Tibial nerve (tissue), 4 donors: ENCODE results near the gene ATXN10. TPM values are rescaled to one million over a fixed set of nuclear protein-coding genes. Genes with fewer than 3 reads are reported as not detected.

ENCODE experiments used
- DNase-seq, 2 donors: peaks; one replicate each; pipeline ENCODE4 v3.0.0-alpha.2; 2019; ENCODE audit warnings: low spot score in 2 of 2
- H3K27ac ChIP-seq, 4 donors: fragments of 200-600 bp; sonication (generic) in 3 of 4; one replicate each; pipeline ENCODE4 v1.5.1; 2017 to 2019; ENCODE audit warnings: mild to moderate bottlenecking in 1 of 4
- H3K27me3 ChIP-seq, 2 donors: fragments of 200-600 bp; sonication (generic) in 1 of 2; one replicate each; pipeline versions ENCODE4 v1.5.1 to v1.6.0; 2017 to 2019
- H3K36me3 ChIP-seq, 3 donors: fragments of 200-600 bp; sonication (generic); one replicate each; pipeline ENCODE4 v1.5.1; 2018 to 2019
- H3K4me1 ChIP-seq, 4 donors: fragments of 200-600 bp; sonication (generic) in 3 of 4; one replicate each; pipeline ENCODE4 v1.5.1; 2017 to 2019
- H3K4me3 ChIP-seq, 4 donors: fragments of 200-600 bp; sonication (generic) in 3 of 4; one replicate each; pipeline ENCODE4 v1.5.1; 2017 to 2019; ENCODE audit warnings: mild to moderate bottlenecking in 1 of 4, moderate library complexity in 1 of 4
- H3K9me3 ChIP-seq, 4 donors: fragments of 200-600 bp; sonication (generic) in 3 of 4; one replicate each; pipeline ENCODE4 v1.5.1; 2017 to 2019
- CTCF ChIP-seq, 5 experiments: fragments of 200-600 bp in 3 of 5; fragments of 450-650 bp in 2 of 5; sonication (generic) in 3 of 5; IDR thresholded peaks; one replicate each; pipeline ENCODE4 v1.5.1; 2016 to 2019; ENCODE audit warnings: antibody characterized with exemption in 5 of 5, mild to moderate bottlenecking in 3 of 5, moderate library complexity in 2 of 5
- EP300 ChIP-seq, 2 donors: sonication (generic); formaldehyde crosslinking; IDR thresholded peaks; one replicate each; pipeline ENCODE4 v1.6.1; 2017; ENCODE audit warnings: antibody characterized with exemption in 2 of 2, mild to moderate bottlenecking in 1 of 2
- POLR2A ChIP-seq, 2 donors: fragments of 450-650 bp; IDR thresholded peaks; one replicate each; pipeline ENCODE4 v1.6.1; 2017; ENCODE audit warnings: antibody characterized with exemption in 2 of 2, mild to moderate bottlenecking in 2 of 2, moderate library complexity in 2 of 2
- WGBS, 2 donors: methylation state at CpG; one replicate each; pipeline ENCODE4 v1.1.5; 2018; 5-methylcytosine and 5-hydroxymethylcytosine counted together
- total RNA-seq, 4 donors: library from RNA; depleted of rRNA; stranded (reverse); fragments of >200 nt; gene quantifications; one replicate each; pipeline ENCODE4 v1.1.0, GENCODE V29; 2016

ATXN10 gene
- total RNA-seq, 4 donors from 2014 or later, result 163 to 197 (median 178) TPM

- WGBS, 2 donors, result 72 to 87% methylated on average over 6 of the region's 7 CpGs
- Histone ChIP-seq H3K36me3 (no peaks in the 10 kb centered on the region), H3K27ac (no peak overlapping the region), H3K4me1 (peaks cover 0 to 15% (median 6%) of the 10 kb centered on the region in 4 donors), H3K4me3 (no peak overlapping the region), H3K27me3 (peaks cover 0 to 49% of the 10 kb centered on the region in 2 donors), H3K9me3 (no peaks in the 10 kb centered on the region)
- TF ChIP-seq CTCF (IDR thresholded peaks at IDR 0.05) (no peak), POLR2A (IDR thresholded peaks at IDR 0.05) (no peak), EP300 (IDR thresholded peaks at IDR 0.05) (no peak)
- no peak for DNase-seq
Observed at GRCh38 chr22:45640291-45640940, 31.2 kb upstream of the ATXN10 start.

GRCh38 chr22:45640941-45641621 lies 30.6 kb upstream of the ATXN10 start:
- DNase-seq, result no peak

GRCh38 chr22:45642986-45643385 lies 28.6 kb upstream of the ATXN10 start:
- no peaks in the 10 kb centered on the region for H3K9me3 ChIP-seq
- 28 to 37% methylated on average over 2 of the region's 2 CpGs for WGBS, 2 donors
- no peak for TF ChIP-seq POLR2A (IDR thresholded peaks at IDR 0.05)
- no peak for TF ChIP-seq EP300 (IDR thresholded peaks at IDR 0.05)
- no peak for TF ChIP-seq CTCF (IDR thresholded peaks at IDR 0.05)
- H3K4me3 ChIP-seq, result no peak overlapping the region
- no peaks in the 10 kb centered on the region for H3K36me3 ChIP-seq
- no peak for DNase-seq
- H3K27me3 ChIP-seq, result peaks cover 0 to 67% of the 10 kb centered on the region in 2 donors
- peaks cover 0 to 19% (median 6%) of the 10 kb centered on the region in 4 donors for H3K4me1 ChIP-seq
- H3K27ac ChIP-seq, result no peak overlapping the region

More at GRCh38 chr22:45640941-45641621, 30.6 kb upstream of the ATXN10 start:
- Histone ChIP-seq H3K27ac (no peak overlapping the region), H3K9me3 (no peaks in the 10 kb centered on the region), H3K4me1 (peaks cover 0 to 19% (median 6%) of the 10 kb centered on the region in 4 donors), H3K4me3 (no peak overlapping the region), H3K36me3 (no peaks in the 10 kb centered on the region), H3K27me3 (peaks cover 0 to 55% of the 10 kb centered on the region in 2 donors)
- no peak for TF ChIP-seq POLR2A (IDR thresholded peaks at IDR 0.05)
- no peak for TF ChIP-seq CTCF (IDR thresholded peaks at IDR 0.05)
- no peak for TF ChIP-seq EP300 (IDR thresholded peaks at IDR 0.05)
- 77 to 81% methylated on average over 20 to 21 of the region's 24 CpGs for WGBS, 2 donors

- no peaks in the 10 kb centered on the region for H3K9me3 ChIP-seq
- H3K36me3 ChIP-seq, result no peaks in the 10 kb centered on the region
- no peak overlapping the region for H3K4me3 ChIP-seq
- H3K4me1 ChIP-seq, result peaks cover 0 to 8% (median 1%) of the 10 kb centered on the region in 4 donors
- TF ChIP-seq CTCF (IDR thresholded peaks at IDR 0.05) (no peak), EP300 (IDR thresholded peaks at IDR 0.05) (no peak), POLR2A (IDR thresholded peaks at IDR 0.05) (no peak)
- no peak for DNase-seq
- WGBS, 2 donors, result 76 to 80% methylated on average over 12 of the region's 12 CpGs
- peaks cover 0 to 67% of the 10 kb centered on the region in 2 donors for H3K27me3 ChIP-seq
- H3K27ac ChIP-seq, result no peak overlapping the region
Observed at GRCh38 chr22:45644714-45645113, 26.9 kb upstream of the ATXN10 start.

GRCh38 chr22:45645150-45645525 lies 26.5 kb upstream of the ATXN10 start:
- Histone ChIP-seq H3K9me3 (no peaks in the 10 kb centered on the region), H3K27ac (no peak overlapping the region), H3K27me3 (peaks cover 0 to 65% of the 10 kb centered on the region in 2 donors), H3K4me3 (no peak overlapping the region), H3K4me1 (peaks cover 0 to 7% (median 1%) of the 10 kb centered on the region in 4 donors), H3K36me3 (no peaks in the 10 kb centered on the region)
- no peak for TF ChIP-seq EP300 (IDR thresholded peaks at IDR 0.05)
- no peak for TF ChIP-seq POLR2A (IDR thresholded peaks at IDR 0.05)
- no peak for TF ChIP-seq CTCF (IDR thresholded peaks at IDR 0.05)
- 35 to 45% methylated on average over 14 to 16 of the region's 16 CpGs for WGBS, 2 donors
- DNase-seq, result no peak
